Body of pancreas (tissue), 4 donors: ENCODE data around the gene UBXN4.

Source experiments
- CTCF ChIP-seq, 7 experiments: fragments of 450-650 bp in 4 of 7; fragments of 200-600 bp in 3 of 7; sonication (generic) in 3 of 7; IDR thresholded peaks; one replicate each; pipeline ENCODE4 v1.5.1; 2016 to 2019; ENCODE audit warnings: antibody characterized with exemption in 7 of 7
- POLR2A ChIP-seq, 3 donors: fragments of 450-650 bp; IDR thresholded peaks; one replicate each; pipeline ENCODE4 v1.6.1; 2016; ENCODE audit warnings: antibody characterized with exemption in 3 of 3, mild to moderate bottlenecking in 2 of 3

- no peak for TF ChIP-seq POLR2A (IDR thresholded peaks at IDR 0.05)
- TF ChIP-seq CTCF (IDR thresholded peaks at IDR 0.05) = no peak
Measured at GRCh38 chr2:135822855-135823254, 81.2 kb downstream of the UBXN4 start.
